GM12801 (cell line): ENCODE measurements around the gene CLDND2.

Source experiments
- TF ChIP-seq, protein P1 (sequence below): IDR thresholded peaks from one replicate; pipeline ENCODE4 v1.5.1; 2011; ENCODE audit warnings: control low read depth; ENCODE audit not compliant: insufficient read length; ENCODE audit errors: extremely low read depth

The CLDND2 gene

DNA sequence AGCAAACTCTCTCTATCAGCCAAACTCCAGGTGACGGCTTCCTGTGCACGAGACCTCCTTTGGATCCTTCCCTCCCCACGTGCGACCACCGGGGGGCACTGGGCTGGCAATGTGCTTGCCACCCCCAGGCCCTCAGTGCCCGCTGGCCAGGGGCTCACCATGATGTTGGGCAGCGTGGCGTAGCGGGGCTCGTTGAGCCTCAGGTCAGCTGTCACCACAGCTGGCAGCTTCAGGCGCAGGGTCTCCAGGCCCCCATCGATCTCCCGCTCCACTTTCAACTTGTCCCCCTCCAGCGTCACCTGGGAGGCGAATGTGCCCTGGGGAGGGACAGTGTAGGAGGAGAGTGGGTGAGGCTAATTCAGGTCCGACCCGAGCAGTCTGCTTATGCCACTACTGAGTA lies 22.1 kb downstream of the CLDND2 start:
- TF ChIP-seq, protein P1, sequence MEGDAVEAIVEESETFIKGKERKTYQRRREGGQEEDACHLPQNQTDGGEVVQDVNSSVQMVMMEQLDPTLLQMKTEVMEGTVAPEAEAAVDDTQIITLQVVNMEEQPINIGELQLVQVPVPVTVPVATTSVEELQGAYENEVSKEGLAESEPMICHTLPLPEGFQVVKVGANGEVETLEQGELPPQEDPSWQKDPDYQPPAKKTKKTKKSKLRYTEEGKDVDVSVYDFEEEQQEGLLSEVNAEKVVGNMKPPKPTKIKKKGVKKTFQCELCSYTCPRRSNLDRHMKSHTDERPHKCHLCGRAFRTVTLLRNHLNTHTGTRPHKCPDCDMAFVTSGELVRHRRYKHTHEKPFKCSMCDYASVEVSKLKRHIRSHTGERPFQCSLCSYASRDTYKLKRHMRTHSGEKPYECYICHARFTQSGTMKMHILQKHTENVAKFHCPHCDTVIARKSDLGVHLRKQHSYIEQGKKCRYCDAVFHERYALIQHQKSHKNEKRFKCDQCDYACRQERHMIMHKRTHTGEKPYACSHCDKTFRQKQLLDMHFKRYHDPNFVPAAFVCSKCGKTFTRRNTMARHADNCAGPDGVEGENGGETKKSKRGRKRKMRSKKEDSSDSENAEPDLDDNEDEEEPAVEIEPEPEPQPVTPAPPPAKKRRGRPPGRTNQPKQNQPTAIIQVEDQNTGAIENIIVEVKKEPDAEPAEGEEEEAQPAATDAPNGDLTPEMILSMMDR, result no peak

DNA sequence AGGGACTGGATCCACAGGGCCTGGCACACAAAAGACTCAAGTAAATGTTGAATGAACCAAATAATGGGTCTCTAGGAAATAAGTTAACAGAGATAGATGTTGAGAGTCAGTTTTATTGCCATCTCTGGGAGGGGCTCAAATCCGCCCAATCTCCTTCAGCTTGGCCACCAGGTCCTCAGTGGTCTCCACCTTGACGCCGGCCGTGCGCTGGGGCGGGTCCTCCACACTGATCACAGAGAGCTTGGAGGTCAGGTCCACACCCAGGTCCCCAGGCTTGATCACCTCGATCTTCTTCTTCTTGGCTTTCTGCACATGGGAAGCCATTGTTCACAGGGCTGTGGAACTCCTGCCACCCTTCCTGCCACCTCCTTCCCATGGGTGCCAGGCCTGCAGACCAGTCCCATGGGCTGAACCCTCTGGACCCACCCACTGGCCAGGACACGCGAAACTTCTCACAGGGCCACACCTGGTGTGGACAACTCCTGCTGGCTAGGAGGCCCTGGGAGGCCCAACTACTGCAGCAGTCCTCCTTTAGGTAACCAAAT lies 23.7 kb downstream of the CLDND2 start:
- TF ChIP-seq, protein P1, result no peak

DNA sequence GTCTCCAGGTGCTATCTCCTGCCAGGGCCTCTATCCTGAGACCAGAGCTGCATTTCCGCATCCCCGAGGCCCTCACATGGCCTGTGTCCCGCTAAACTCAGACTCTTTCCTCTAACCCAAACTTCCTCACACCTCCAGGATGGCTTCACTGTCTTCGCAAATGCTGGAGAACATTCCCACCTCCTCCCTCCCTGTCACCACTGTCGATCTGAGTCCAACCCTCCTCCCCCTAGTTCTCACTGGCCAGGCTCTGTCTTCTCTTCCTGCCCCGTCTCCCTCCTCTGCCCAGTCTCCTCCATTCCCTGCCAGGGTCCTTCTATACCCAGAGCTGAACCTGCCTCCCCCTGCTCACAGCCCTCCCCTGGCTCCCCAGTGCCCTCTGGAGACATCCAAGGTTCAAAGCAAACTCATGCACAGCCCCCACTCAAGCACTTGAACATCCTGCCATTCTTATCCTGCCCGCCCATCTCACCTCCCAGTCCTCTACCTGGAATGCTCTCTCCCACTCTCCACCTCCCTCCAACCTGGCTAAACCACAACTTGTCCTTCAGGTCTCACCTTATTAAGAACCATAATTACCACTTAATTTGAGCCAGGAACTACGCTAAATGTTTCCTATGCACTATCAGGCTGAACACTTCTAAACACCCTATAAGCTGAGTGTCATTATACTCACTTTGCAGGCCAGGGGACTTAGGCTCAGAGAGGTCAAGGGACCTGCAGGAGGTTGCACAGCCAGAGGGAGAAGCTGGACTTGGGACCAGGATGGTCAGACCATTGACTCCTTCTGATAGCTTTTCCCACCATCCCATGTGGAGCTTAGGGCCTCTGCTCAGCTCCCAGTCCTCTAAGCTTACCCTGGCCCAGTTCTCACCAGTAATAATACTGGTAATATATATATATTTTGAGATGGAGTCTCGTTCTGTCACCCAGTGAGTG lies 25.9 kb downstream of the CLDND2 start:
- TF ChIP-seq, protein P1, result no peak

DNA sequence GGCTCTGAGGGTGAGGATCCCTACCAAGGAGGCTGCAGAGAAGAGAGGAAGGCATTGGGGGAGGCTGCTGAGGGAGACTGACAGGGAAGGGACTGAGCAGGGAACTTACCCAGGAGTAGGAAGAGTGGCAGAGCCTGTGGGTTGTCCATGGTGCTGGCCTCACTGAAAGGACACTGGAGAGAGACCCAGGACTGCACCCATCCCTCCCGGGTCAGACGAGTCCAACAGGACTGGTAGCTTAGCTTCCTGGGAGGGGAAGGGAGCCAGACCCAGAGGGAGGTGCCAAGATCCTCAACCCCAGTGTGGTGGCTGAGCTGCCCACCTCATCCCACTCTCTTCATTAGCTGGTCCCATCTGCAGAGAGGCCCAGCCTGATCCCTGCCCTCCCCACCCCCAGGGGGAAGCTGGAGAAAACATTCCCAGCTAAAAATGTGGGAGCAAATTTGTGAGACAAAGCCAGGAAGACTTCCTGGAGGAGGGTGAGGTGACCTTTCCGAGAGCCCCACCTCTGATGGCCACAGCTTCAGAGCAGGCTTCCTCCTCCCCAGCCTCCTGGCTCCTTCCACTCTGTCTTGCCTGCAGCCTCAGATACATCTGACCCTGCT lies 26.7 kb downstream of the CLDND2 start, which contains the start of gene VSIG10L:
TSS of gene VSIG10L (minus strand) at position 164 of the 605 bp plus-strand sequence. CDS start at position 149, 15 bp downstream.
- TF ChIP-seq, protein P1, result no peak

DNA sequence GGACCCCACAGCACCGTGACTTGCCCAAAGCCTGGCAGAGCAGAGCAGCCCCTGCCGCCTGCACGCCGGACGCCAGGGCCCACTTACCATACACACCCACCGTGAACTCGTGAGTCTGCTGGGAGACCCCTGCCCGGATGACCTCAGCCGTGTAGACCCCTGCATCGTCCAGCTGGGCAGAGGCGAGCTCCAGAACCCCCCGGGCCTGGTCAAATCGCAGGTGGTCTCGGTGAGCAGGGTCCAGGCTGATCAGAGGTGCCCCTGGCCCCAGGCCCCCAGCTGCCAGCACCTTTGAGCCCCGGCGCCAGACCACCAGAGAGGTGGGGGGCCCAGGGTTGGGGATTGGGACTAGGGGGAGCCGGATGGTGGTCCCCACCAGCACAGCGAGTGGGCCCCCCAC lies 27.7 kb downstream of the CLDND2 start:
- TF ChIP-seq, protein P1, result no peak

DNA sequence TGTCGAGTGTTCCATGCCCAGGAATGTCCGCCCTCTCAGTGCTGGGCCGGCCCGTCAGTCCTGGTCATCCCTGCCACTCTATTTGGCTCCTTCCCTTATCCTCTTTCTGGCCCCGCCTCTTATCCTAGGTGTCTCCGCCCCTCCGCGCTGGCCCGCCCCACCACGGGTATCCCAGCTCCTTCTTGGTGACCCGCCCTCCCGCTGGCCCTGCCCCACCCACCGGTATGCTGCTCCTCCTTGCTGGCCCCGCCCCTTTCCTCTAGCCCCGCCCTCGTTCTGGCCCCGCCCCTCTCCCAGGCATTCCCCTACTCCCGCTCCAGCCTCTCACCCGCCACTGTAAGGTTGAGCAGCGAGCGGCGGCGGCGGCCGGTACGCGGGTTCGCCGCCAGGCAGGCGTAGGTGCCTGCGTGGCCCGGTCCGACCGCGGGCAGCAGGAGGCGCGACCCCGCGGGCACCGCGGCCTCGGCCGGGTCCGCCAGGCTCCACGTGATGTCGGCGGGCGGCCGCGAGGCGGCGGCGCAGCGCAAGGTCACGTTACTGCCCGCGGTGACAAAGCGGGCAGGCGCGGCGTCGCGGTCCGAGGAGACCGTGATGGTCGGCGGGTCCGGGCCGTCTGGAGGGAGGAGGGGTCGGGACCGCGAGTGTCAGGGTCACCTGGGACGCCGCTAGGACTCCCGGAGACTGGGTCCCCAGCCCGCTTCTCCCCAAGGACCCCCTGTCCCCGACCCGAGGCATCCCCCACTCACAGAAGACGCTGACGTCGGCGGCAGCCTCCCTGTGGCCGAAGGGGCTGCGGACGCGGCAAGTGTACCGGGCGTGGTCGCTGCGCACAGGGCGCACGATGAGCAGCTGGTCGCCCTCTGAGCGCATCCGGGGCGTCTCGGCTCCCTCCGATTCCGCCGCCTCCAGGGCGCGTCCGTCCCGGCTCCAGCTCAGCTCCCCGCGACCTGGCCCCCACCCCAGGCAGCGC lies 28.8 kb downstream of the CLDND2 start:
- TF ChIP-seq, protein P1, result no peak
